Activated CD8-positive, alpha-beta memory T cell treated with anti-CD3 and anti-CD28 coated beads for 1 hour (primary cell): ENCODE results near the gene TANGO2.
"Not testable (repeated sequence)": the region's sequence is repeated elsewhere in the genome, so short reads cannot be mapped to it uniquely, and the experiment has no call there.

Experiments
- DNase-seq, 2 donors: peaks; one replicate each; pipeline ENCODE4 v3.0.0-alpha.2; 2020; ENCODE audit warnings: low read depth in 1 of 2; ENCODE audit errors: extremely low read depth in 1 of 2

The TANGO2 gene

GRCh38 chr22:20060700-20061480 lies 40.0 kb downstream of the TANGO2 start:
- no peak for DNase-seq

GRCh38 chr22:20061481-20061861 lies 40.6 kb downstream of the TANGO2 start:
- DNase-seq: no peak

- no peak for DNase-seq
These were observed 41.3 kb downstream of the TANGO2 start for GRCh38 chr22:20062043-20062765.

- no peak for DNase-seq
These were observed 41.8 kb downstream of the TANGO2 start for GRCh38 chr22:20062766-20063083.

GRCh38 chr22:20063271-20064139 lies 42.6 kb downstream of the TANGO2 start:
- DNase-seq: no peak

GRCh38 chr22:20064140-20064480 lies 43.2 kb downstream of the TANGO2 start:
- no peak for DNase-seq

- no peak for DNase-seq
These were observed 43.8 kb downstream of the TANGO2 start for GRCh38 chr22:20064545-20065262.

- no peak for DNase-seq
These were observed 45.1 kb downstream of the TANGO2 start for GRCh38 chr22:20065896-20066616.

- DNase-seq: no peak
These were observed 45.9 kb downstream of the TANGO2 start for GRCh38 chr22:20066617-20067383.

GRCh38 chr22:20067384-20067682 lies 46.4 kb downstream of the TANGO2 start:
- not testable (repeated sequence) for DNase-seq

GRCh38 chr22:20068640-20069039 lies 47.7 kb downstream of the TANGO2 start:
- no peak for DNase-seq

- DNase-seq: no peak
These were observed 48.6 kb downstream of the TANGO2 start for GRCh38 chr22:20069331-20070042.

- DNase-seq: no peak
These were observed 50.6 kb downstream of the TANGO2 start for GRCh38 chr22:20071524-20071972.

GRCh38 chr22:20076627-20077172 lies 55.8 kb downstream of the TANGO2 start:
- no peak for DNase-seq

- DNase-seq: peak in 1 of 2 donors; percentile 54
These were observed 59.0 kb downstream of the TANGO2 start, which contains the start of gene DGCR8 for GRCh38 chr22:20079745-20080444. Gene DGCR8 (plus strand): TSS chr22:20080241. CDS start chr22:20085964, 5,723 bp downstream.

- peak in 1 of 2 donors; percentile 60 for DNase-seq
These were observed 59.5 kb downstream of the TANGO2 start for GRCh38 chr22:20080445-20080775.

GRCh38 chr22:20080776-20081654 lies 60.1 kb downstream of the TANGO2 start:
- DNase-seq: no peak
